HG02981 (cell line): Measurements from ENCODE around the gene DPM2.
A peak's percentile ranks its signal among the peaks of the same experiment; 100 is the strongest.

Source experiments
- ATAC-seq: cut with Tn5 transposase; IDR thresholded peaks from one replicate; pipeline ENCODE4 v1.9.1; 2021; ENCODE audit warnings: mild to moderate bottlenecking, moderate library complexity; ENCODE audit not compliant: unreplicated experiment

The DPM2 gene, protein sequence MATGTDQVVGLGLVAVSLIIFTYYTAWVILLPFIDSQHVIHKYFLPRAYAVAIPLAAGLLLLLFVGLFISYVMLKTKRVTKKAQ

DNA sequence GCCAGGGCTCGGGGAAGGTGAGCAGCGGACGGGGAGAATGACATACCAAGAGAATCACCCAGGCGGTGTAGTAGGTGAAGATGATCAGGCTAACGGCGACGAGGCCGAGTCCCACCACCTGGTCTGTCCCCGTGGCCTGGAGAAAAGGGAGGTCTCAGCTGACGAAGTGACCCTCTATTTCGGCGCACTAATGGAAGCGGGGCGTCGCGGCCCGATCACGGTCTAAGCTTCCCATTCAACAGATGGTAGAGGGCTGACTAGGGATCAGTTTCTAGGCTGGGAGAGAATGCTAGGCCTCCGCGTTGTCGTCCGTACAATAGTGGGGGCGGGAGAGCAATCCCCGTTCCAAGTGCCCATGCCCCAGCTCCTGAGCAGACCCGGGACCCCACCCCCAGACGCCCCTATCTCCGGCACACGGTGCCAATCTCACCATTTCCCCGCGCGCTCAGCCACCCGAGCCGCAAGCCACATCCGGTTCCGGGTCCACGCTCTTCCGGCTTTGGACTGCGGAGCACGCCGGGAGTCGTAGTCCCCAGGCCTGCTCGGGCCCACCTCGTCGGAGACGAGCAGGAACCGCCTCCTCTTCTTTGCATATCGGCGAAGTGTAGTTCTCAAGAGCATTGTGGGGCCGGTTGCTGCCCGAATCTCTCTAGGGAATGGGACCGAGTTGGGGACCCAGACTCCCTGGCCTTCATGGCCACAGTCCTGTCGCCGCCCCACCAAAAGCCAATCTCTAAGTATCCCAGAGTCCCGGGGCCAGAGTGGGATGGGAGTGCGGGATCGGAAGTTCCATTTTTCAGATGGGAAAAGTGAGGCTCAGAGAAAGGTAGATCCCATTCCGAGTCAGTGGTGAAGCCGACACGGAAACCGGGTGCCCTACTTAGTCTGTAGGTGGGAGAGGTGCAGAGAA lies at the start of gene DPM2:
DPM2 (minus strand) TSS at position 467 of the 910 bp plus-strand sequence; CDS start at position 433, 34 bp downstream.
- peak; percentile 95 for ATAC-seq

DNA sequence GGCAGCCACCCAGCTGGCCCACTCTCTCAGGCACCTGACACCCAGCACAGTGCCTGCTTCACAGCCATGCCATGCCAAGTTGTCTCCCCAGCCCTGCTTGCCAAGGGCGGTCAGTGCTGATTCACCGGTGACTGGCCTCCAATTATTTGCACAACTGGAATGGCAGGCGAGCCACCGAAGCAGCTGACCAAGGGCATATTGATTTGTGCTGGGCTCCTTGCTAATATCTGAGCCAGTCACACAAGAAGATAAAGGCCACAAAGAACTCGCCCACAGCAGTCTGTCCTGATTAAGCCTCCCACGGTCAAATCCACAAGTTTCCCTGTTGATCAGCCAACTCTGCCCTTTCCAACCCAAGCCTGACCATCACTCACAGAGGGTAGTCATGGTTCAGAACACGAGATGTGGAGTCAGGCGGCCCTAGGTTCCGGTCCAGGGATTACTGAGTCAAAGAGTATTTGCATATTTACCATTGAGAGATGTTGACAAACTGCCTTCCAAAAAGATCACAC lies 49.5 kb upstream of the DPM2 start:
- ATAC-seq: no peak

DNA sequence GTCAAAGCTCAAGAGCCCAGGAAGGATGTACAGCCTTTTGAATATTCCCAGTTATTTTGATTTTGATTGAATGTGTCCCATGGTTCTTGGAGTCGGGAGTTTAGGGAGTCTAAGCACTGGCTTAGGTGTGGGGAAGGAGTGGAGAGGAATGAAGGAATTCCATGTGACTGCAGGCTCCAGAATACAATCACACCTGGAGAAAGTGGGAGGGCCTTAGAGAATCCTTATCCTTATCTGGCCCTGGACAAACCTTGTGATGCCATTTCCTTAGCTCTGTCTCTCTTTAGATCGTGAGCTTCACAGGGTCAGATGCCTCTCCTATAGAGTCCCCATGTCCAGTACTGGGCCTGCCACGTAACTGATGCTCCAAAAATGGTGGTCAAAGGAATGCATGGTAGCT lies 47.4 kb upstream of the DPM2 start:
- ATAC-seq: no peak

DNA sequence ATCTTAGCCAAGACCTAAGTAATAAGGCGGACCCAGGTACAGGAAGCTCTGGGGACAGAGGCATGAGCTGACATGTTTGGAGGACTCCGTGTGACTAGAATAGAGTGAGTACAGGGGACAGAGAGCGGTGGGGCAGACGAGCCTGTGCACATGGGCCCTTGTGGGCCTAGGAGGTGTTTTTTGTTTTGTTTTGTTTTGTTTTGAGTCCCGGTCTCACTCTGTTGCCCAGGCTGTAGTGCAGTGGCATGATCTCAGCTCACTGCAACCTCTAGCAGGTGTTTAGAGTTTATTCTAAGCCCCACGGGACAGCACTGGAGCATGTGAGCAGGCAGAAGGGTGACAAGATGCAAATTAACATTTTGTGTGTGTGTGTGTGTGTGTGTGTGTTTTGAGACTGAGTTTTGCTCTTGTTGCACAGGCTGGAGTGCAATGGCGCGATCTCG lies 46.2 kb upstream of the DPM2 start:
- ATAC-seq: peak; percentile 33

DNA sequence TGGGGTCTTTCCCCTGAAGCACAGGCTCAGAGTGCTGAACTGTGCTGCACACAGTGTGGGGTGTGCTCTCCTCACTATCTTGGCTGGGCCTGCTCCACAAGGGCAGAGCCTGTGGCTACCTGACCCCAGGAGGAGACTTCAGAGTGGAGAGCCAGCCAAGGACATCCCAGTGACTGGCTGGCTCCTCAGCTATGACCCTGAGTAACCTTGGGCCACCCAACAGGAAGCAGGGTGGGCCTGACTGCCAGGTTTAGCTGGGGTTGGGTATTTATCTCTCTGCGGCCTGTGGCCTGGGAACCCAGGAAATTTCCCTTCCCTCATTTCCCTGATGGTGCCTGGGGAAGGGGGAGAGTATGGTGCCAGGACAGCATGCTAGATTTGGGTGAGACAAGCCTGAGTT lies 45.3 kb upstream of the DPM2 start:
- no peak for ATAC-seq

DNA sequence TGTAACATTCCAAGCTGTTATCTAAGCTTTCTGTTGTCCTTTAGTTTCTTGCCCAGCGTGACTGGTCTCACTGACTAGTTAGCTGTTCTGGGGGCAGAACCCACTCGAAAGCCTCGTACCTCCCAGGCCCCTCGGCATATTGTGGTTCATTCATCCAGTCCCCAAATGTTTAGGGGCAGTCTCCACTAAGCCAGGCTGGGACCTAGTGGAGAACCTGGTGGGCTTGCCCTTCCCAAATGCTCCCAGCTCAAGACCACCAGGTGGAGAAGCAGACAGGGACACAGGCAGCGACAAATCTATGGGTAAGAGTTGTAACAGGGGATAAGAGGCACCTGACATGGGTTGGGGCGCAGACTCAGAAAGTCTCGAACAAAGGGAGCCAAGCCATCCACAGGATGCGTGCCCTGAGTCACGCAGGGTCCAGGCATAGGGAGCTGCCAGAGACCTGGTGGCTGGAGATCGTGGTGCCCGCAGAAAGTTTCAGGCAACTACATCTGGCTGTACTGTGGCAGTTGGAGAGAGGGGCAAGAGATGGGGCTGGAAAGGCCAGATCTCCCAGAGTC lies 44.0 kb upstream of the DPM2 start:
- no peak for ATAC-seq

DNA sequence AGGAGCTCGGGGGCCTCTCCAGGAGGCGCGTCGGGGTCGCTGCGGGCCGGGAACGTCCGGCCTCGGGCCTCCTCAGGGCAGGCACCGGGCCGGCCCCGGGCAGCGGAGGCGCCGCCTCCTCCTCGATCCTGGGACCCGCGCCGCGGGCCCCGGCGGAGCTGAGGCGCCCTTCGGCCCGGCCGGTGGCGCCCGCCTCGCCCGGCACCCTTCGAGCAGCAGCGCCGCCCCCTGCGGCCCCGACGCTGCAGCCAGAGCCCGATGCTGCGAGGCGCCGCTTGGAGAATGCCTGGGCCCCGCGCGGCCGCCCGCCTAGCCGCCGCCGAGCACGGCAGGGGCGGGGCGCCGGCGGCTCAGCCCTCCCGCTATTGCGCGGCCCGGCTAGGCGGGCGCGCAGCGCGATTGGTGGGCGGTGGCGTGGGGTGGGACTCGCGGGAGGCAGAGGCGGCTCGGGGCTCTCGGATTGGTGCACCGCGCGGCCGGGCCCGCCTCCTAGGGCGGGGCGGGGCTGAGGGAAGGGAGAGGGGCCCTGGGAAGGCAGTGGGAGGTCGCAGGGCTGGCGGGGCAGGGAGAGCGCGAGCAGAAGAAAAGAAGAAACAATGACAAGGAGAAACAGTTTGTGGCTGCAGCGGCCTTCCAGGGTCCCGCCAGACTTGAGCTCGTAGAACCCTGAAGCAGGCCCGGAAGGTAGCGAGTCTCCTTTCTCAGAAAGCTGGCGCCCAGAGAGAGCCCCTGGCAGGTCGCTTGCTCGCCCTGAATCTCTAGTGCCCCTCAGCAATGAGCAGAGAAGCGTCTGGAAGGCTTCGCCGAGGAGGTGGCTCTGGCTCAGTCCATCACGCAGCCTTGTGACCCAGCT lies 43.3 kb upstream of the DPM2 start, which contains the start of gene EEIG1:
EEIG1 (minus strand) TSS at position 284 of the 853 bp plus-strand sequence. CDS start 852 bp downstream, outside the sequence.
- ATAC-seq: peak; percentile 78

DNA sequence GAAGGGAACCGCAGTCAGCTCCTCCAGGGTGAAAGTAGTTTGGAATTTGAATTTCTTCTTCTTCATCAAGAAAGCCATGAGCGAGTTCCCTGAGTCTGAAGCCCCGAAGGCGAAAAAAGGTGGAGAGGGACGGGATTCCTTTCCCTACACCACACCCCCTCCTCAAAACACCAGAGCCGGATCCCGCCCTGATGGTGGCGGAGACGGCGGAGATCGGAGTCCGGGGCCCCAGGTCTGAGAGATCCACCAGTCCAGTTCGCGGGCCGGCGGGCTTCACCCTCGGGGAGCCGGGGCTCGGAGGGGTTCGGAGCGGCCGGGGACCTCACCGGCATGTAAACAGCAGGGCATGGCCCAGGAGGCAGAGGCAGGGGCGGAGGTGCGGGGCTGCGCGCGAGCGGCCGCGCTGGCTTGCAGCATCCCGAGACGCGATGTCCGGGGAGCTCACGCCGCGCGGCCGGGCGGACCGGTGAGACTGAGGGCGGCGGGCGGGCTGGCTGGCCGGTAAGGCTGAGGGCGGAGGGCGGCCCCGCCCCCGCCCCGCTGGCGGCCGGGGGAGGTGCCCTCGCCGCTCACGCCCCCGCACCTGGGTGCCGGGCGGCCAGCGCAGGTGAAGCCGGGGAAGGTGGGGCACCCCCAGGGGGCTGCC lies 42.5 kb upstream of the DPM2 start:
- ATAC-seq: peak; percentile 19

DNA sequence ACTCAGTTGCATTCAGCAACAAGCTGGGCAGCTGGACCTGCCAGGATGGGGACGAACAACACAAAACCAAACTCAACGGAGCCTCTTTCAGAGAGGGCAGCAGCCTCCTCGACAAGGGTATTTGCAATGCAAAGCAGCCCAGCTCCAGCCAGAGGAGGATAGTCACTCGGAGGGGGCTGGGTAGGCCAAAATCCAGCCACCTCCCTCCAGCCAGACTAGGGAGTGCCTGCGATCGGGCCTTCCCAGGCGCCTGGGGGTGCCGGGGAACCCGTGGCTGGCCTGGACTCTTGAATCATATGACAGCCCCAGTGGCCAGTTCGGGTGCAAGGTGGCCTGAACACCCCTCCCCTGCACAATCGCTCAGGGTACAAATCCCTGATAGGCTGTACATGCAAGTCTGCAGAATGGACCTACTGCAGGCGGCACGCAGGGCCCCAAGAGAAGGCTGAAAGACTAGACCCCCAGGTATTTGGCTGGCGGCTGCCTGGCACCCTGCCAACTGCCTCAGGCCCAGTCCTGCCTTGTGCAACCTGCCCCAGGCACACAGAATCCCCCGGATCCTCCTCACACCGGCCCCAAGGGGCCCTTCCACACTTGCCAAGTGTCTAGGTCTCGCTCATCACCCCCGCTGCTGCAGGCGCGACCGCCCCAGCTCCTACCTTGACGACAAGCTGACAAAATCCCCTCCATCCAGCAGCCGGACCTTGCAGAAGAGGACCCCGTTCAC lies 41.8 kb upstream of the DPM2 start:
- ATAC-seq: no peak

DNA sequence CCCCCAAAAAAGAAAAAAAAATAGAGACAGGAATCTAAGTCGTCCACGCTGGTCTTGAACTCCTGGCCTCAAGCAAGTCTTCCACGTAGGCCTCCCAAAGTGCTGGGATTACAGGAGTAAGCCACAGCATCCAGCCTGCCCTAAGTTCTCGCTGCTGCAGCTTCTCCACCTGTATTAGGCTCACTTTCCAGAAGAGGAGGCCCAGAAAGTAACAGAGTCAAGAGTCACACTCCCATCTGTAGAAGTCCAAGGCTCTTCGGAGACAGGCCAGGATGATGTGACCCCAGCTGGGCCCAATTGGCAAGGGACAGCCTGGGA lies 41.3 kb upstream of the DPM2 start:
- ATAC-seq: no peak

DNA sequence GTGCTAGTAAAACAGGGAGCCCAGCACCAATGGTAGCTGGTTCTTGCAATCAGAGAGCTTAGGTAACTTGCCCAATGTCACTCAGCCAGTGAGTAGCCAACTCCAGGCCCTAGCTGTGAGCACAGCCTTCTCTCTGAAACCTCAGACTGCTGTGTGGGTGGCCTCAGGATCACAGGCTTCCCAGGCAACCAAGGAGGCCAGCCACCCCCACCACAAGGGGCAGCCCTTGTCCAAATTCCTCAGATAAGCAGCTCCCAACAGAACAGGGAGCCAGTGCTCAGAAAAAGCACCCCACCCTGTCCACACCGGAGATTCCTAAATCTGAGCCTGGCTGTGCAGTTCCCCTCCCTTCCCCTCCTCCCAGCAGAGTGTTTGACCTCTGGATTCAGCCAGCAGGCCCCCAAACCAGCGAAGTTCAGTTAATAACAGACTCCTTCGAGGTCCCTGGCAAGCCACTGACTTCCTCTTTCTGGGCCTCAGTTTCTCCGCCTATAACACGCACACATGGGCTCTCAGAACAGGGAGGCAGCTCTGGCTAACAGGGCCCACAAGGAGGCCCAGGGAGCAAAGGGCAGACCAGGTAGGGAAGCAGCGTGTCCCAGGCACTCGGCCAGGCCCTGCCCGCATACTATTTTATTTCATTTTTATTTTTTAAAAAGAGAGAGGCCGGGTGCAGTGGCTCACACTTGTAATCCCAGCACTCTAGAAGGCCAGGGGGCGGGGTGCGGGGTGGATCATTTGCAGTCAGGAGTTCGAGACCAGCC lies 40.4 kb upstream of the DPM2 start:
- no peak for ATAC-seq

DNA sequence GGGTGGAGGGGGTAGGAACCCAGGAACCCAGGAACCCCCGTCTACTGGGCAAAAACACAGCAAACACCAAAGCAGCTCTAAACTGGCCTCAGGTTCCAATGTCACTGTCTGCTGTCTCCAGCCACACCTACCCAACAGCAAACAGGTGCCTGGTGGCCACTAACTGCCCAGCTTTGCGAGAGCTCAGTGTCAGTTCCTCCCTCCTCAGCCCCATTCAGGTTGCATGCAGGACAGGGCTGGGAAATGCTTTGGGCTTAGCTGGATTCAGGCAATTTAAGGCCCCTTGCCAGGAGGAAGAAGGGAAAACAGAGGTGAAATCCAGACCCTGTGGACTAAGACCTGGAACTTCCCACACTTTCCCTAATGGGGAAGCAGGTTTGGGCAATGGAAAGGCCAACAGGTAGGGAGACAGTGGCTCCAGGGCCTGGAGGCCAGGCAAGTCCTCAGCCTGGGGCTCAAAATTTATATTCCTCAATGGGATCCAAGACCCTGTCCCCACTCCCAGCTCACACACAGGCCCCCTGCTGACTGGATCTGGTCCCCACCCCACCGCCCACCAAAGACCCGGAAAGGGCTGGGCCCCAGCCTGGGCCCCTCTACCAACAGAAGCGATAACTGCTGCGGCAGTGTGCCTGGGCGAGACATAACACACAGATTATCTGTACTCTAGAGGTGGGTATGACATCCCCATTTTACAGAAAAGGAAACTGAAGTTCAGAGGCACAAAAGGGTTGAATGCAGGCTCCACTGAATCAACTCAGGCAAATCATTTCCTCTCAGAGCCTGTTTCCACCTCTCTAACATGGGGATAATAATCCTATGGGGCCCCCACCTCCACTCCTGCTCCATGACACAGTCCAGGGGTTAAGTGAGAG lies 39.6 kb upstream of the DPM2 start:
- no peak for ATAC-seq

DNA sequence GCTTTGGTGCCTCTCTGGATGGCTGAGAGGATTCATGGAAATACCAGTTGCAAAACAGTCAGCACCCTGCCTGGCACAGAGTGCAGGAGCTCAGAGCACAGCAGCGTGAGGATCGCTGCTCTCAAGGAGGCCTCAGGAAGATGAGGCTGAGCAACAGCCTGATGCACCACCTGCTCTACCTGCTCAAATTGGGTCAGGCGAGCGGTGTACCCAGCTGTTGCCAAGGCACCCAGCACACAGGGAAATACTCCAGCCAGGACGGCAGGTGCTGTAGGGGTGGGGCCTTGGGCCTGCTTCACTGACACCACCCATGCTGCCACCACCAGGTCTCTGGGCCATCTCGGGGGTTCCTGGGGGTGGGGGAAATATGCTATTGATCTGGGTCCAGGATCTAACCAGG lies 38.8 kb upstream of the DPM2 start:
- ATAC-seq: no peak

DNA sequence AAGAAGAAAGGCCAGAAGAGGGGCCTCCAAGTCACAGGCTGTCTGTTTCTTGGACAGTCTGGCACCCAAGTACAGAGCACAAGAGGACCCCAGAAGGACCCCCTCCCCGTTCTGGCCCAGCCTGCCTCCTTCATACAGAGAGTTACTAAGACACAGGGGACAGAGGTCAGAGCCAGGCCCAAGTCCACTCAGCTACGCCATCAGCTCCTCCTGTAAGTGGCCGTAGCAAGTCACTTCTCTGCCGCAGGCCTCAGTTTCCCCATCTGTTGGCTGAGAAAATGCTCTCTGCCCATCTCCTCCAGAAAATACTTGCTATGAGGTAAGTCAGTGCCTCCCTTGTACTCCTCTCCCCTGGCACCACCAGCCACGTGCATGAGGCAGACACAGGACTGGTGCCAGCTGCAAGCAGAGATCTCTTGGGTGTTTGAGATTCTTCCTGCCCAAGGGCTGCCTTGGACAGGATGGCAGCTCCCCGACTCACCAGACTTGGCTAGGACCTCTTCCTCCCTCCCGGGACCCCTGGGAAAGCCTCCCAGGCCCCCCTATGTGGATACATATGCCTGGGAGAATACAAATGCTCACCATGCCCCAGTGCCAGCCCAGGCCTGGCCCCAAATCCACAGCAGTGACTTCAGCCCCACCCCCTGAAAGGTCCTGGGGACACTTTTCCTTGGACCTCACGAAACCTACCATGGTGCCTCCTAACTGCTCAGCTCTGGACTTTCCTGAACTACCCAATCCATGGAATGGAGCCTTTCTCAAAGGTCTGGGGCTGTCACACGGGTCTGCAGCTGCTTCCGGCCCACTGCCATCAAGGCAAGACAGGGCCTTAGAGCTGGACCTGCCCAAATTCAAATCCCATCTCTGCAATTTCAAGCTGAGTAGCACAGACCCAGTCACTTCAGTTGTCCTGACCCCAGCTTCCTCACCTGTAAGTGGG lies 38.0 kb upstream of the DPM2 start:
- ATAC-seq: no peak

DNA sequence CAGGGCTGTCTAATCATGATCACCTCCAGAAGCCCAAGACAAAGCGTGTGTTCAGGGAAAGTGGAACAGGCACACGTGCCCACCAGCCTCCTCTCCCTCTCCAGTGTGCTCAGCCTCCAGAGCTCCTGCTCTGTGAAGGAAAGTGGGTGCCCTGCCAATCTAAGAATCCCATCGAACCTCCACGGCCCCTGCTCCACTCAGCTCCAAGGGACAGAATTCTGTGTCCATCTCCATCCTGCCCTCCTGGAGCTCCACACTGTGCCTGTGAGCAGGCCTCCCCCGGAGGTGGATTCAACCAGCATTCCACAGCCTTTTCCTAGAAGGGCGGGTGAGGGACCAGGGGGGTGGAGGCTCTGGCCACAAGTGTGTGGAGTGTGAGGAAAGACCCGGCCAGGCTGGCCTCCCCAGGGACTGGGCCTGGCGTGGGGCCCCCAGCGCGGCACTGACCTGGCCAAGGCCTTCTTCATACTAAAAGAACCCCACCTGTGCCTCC lies 37.2 kb upstream of the DPM2 start:
- no peak for ATAC-seq

DNA sequence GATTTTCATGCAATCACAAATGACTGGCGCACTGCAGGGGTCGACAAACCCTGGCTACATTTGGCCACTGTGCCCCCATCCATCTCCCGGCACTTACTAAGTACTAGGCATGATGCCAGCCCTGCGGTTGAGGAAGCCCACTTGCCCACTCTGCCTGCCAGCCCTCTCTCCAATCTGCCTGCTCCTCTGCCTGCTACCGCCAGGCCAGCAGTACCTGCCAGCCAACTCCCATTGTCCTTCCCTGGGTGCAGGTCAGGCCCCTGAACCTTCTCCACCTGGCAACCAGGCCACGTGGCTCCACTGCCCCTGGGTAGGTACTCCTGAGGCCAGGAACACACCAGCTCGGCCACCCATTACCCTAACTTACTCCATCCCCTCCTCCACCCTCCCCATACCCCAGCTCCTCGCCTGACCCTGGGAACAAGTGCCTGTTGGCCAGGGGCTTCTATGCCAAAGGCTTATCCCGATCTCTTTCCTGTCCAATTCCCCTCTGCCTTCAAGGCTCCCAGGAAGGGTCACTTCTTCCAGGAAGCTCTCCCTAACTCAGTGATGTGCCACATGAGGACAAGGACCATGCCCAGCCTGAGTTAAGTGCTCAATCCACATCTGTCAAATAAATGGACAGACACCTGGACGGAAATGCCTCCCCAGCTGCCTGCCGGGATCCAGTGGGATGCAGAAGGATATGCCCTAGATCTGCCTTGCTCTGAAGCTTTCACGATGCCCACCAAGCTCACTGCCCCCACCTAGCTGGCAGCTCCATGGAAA lies 36.5 kb upstream of the DPM2 start:
- no peak for ATAC-seq
